Vagina (tissue), 2 donors: ENCODE measurements around the gene STK38L. TPM values are rescaled to one million over a fixed set of nuclear protein-coding genes. Genes with fewer than 3 reads are reported as not detected.

Experiments
- DNase-seq, 2 donors: peaks; one replicate each; pipeline ENCODE4 v3.0.0-alpha.2; 2017; ENCODE audit errors: extremely low spot score in 2 of 2
- H3K27ac ChIP-seq: fragments of 200-600 bp; sonication (generic); one replicate; pipeline ENCODE4 v1.5.1; 2019
- H3K27me3 ChIP-seq: fragments of 200-600 bp; sonication (generic); one replicate; pipeline ENCODE4 v1.5.1; 2019
- H3K36me3 ChIP-seq, 2 donors: fragments of 200-600 bp; sonication (generic); one replicate each; pipeline ENCODE4 v1.5.1; 2017 to 2019
- H3K4me1 ChIP-seq: fragments of 200-600 bp; sonication (generic); one replicate; pipeline ENCODE4 v1.5.1; 2019
- H3K4me3 ChIP-seq, 2 donors: fragments of 200-600 bp; sonication (generic); 1 replicate in 1 of 2; 2 replicates in 1 of 2; pipeline ENCODE4 v1.5.1; 2016 to 2019
- H3K9me3 ChIP-seq: fragments of 200-600 bp; sonication (generic); one replicate; pipeline ENCODE4 v1.5.1; 2019
- CTCF ChIP-seq, 3 experiments: fragments of 450-650 bp in 2 of 3; fragments of 200-600 bp in 1 of 3; sonication (generic) in 1 of 3; IDR thresholded peaks; one replicate each; pipeline ENCODE4 v1.5.1; 2017 to 2019; ENCODE audit warnings: antibody characterized with exemption in 3 of 3, mild to moderate bottlenecking in 2 of 3, moderate library complexity in 2 of 3
- POLR2A ChIP-seq, 2 donors: fragments of 450-650 bp; IDR thresholded peaks; one replicate each; pipeline ENCODE4 v1.6.1; 2017; ENCODE audit warnings: antibody characterized with exemption in 2 of 2, mild to moderate bottlenecking in 2 of 2, moderate library complexity in 2 of 2
- POLR2AphosphoS5 ChIP-seq, 2 donors: sonication (generic); formaldehyde crosslinking; IDR thresholded peaks; one replicate each; pipeline ENCODE4 v1.9.0; 2017; ENCODE audit warnings: antibody characterized with exemption in 2 of 2, mild to moderate bottlenecking in 2 of 2, low read depth in 1 of 2; ENCODE audit not compliant: insufficient read depth in 1 of 2
- intact Hi-C: fragments of 100-400 bp; cut with DNase I; formaldehyde crosslinking; loops from one replicate; pipeline ENCODE4 v1.15.1; 2023
- total RNA-seq: library from RNA; depleted of rRNA; stranded (reverse); fragments of >200 nt; gene quantifications from one replicate; pipeline ENCODE4 v1.2.3, GENCODE V29; 2016

STK38L gene
- total RNA-seq, 1 donor from 2014 or later: 52.8 TPM

- TF ChIP-seq POLR2AphosphoS5 (IDR thresholded peaks at IDR 0.05; ENCODE audit: insufficient read depth in 1 of 2, low read depth in 1 of 2): no peak
- TF ChIP-seq CTCF (IDR thresholded peaks at IDR 0.05): no peak
- TF ChIP-seq POLR2A (IDR thresholded peaks at IDR 0.05): no peak
- no peaks in the 10 kb centered on the region for H3K27me3 ChIP-seq
- H3K4me3 ChIP-seq: no peak overlapping the region
- intact Hi-C loops: no loop called here
- no peak for DNase-seq
- no peaks in the 10 kb centered on the region for H3K36me3 ChIP-seq
- H3K4me1 ChIP-seq: no peaks in the 10 kb centered on the region
- no peak overlapping the region for H3K27ac ChIP-seq
- H3K9me3 ChIP-seq: peaks cover 4% of the 10 kb centered on the region
Measured at GRCh38 chr12:27209257-27209910, 34.7 kb upstream of the STK38L start.

DNA sequence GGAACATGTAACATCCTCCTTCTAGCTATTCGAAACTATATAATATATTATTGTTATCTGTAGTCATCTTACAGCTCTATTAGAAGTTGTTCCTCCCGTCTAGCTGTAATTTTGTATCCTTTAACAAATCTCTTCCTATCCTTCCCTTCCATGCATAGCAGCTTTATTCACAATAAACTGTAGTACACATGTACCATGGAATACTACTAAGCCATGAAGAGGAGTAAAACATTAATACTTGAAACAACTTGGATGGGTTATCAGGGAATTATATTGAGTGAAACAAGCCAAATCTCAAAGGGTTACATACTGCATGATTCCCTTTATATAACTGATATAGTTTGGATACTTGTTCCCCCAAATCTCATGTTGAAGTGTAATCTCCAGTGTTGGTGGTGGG lies 33.9 kb upstream of the STK38L start:
- Histone ChIP-seq H3K27ac (no peak overlapping the region), H3K9me3 (peaks cover 4% of the 10 kb centered on the region), H3K4me1 (no peaks in the 10 kb centered on the region), H3K27me3 (no peaks in the 10 kb centered on the region), H3K4me3 (no peak overlapping the region), H3K36me3 (no peaks in the 10 kb centered on the region)
- no peak for TF ChIP-seq CTCF (IDR thresholded peaks at IDR 0.05)
- intact Hi-C loops: no loop called here
- no peak for DNase-seq

GRCh38 chr12:27212861-27213260 lies 31.2 kb upstream of the STK38L start:
- Histone ChIP-seq H3K27ac (no peak overlapping the region), H3K27me3 (no peaks in the 10 kb centered on the region), H3K36me3 (no peaks in the 10 kb centered on the region), H3K4me1 (no peaks in the 10 kb centered on the region), H3K9me3 (peaks cover 4% of the 10 kb centered on the region), H3K4me3 (no peak overlapping the region)
- intact Hi-C loops: no loop called here
- DNase-seq: no peak
- TF ChIP-seq POLR2A (IDR thresholded peaks at IDR 0.05) (no peak), POLR2AphosphoS5 (IDR thresholded peaks at IDR 0.05; ENCODE audit: insufficient read depth in 1 of 2, low read depth in 1 of 2) (no peak), CTCF (IDR thresholded peaks at IDR 0.05) (no peak)

- no peak for DNase-seq
- Histone ChIP-seq H3K9me3 (peaks cover 4% of the 10 kb centered on the region), H3K27ac (no peak overlapping the region), H3K27me3 (no peaks in the 10 kb centered on the region), H3K4me3 (no peak overlapping the region), H3K36me3 (no peaks in the 10 kb centered on the region), H3K4me1 (no peaks in the 10 kb centered on the region)
- intact Hi-C loops: no loop called here
- no peak for TF ChIP-seq POLR2AphosphoS5 (IDR thresholded peaks at IDR 0.05; ENCODE audit: insufficient read depth in 1 of 2, low read depth in 1 of 2)
- no peak for TF ChIP-seq CTCF (IDR thresholded peaks at IDR 0.05)
- no peak for TF ChIP-seq POLR2A (IDR thresholded peaks at IDR 0.05)
Measured at GRCh38 chr12:27213304-27213703, 30.8 kb upstream of the STK38L start.

- H3K27me3 ChIP-seq: no peaks in the 10 kb centered on the region
- intact Hi-C loops: no loop called here
- no peak for DNase-seq
- H3K27ac ChIP-seq: no peak overlapping the region
- H3K36me3 ChIP-seq: no peaks in the 10 kb centered on the region
- peaks cover 4% of the 10 kb centered on the region for H3K9me3 ChIP-seq
- TF ChIP-seq POLR2A (IDR thresholded peaks at IDR 0.05): no peak
- no peak for TF ChIP-seq POLR2AphosphoS5 (IDR thresholded peaks at IDR 0.05; ENCODE audit: insufficient read depth in 1 of 2, low read depth in 1 of 2)
- no peak for TF ChIP-seq CTCF (IDR thresholded peaks at IDR 0.05)
- no peaks in the 10 kb centered on the region for H3K4me1 ChIP-seq
- no peak overlapping the region for H3K4me3 ChIP-seq
Measured at GRCh38 chr12:27213830-27214787, 30.0 kb upstream of the STK38L start.
